SK-N-SH treated with all-trans-retinoic acid at 6 μM for 48 hours (cell line): ENCODE measurements around the gene NF1.
"Not testable (repeated sequence)": the region's sequence is repeated elsewhere in the genome, so short reads cannot be mapped to it uniquely, and the experiment has no call there.

Experiments used
- ATAC-seq: fragments of 200-7000 bp; cut with Tn5 transposase; 3 replicates; pipeline ENCODE4 v1.9.1; 2020; ENCODE audit warnings: mild to moderate bottlenecking, moderate library complexity
- ARNTL ChIP-seq: fragments of 450-650 bp; formaldehyde crosslinking; IDR thresholded peaks from 2 replicates; pipeline ENCODE4 v1.5.0; 2020; ENCODE audit warnings: low read depth, mild to moderate bottlenecking, moderate library complexity, borderline replicate concordance
- CREB5 ChIP-seq: fragments of 250-450 bp; sonication (Bioruptor Pico); IDR thresholded peaks from 2 replicates; pipeline ENCODE4 v1.5.1; 2020; ENCODE audit warnings: low read depth, mild to moderate bottlenecking, moderate library complexity
- CSDC2 ChIP-seq: fragments of 250-450 bp; sonication (Bioruptor Pico); IDR thresholded peaks from 2 replicates; pipeline ENCODE4 v1.5.0; 2020; ENCODE audit warnings: mild to moderate bottlenecking, moderate library complexity
- ESRRG ChIP-seq: fragments of 250-450 bp; sonication (Bioruptor Pico); IDR thresholded peaks from 2 replicates; pipeline ENCODE4 v1.6.1; 2021; ENCODE audit warnings: mild to moderate bottlenecking
- GLIS3 ChIP-seq: fragments of 250-450 bp; sonication (Bioruptor Pico); IDR thresholded peaks from 2 replicates; pipeline ENCODE4 v1.5.0; 2020; ENCODE audit warnings: mild to moderate bottlenecking, moderate library complexity
- ISL1 ChIP-seq: fragments of 250-450 bp; sonication (Bioruptor Pico); IDR thresholded peaks from 2 replicates; pipeline ENCODE4 v2.1.2; 2022; ENCODE audit warnings: mild to moderate bottlenecking, moderate library complexity
- OSR1 ChIP-seq: fragments of 250-450 bp; sonication (Bioruptor Pico); IDR thresholded peaks from 2 replicates; pipeline ENCODE4 v1.8.0; 2022; ENCODE audit warnings: moderate library complexity, mild to moderate bottlenecking, inconsistent platforms
- PATZ1 ChIP-seq: fragments of 250-450 bp; sonication (Bioruptor Pico); IDR thresholded peaks from 2 replicates; pipeline ENCODE4 v1.8.0; 2020; ENCODE audit warnings: mild to moderate bottlenecking, moderate library complexity, borderline replicate concordance
- POU6F1 ChIP-seq: fragments of 250-450 bp; sonication (Bioruptor Pico); IDR thresholded peaks from 2 replicates; pipeline ENCODE4 v1.8.0; 2021; ENCODE audit warnings: low read depth, mild to moderate bottlenecking, moderate library complexity, borderline replicate concordance
- PPARA ChIP-seq: fragments of 250-450 bp; sonication (Bioruptor Pico); IDR thresholded peaks from 2 replicates; pipeline ENCODE4 v1.5.0; 2020; ENCODE audit warnings: mild to moderate bottlenecking, borderline replicate concordance
- RARB ChIP-seq: fragments of 250-450 bp; sonication (Bioruptor Pico); IDR thresholded peaks from 2 replicates; pipeline ENCODE4 v1.8.0; 2021; ENCODE audit warnings: mild to moderate bottlenecking, moderate library complexity
- SNAI2 ChIP-seq: fragments of 250-450 bp; sonication (Bioruptor Pico); IDR thresholded peaks from 2 replicates; pipeline ENCODE4 v1.5.0; 2020; ENCODE audit warnings: mild to moderate bottlenecking, moderate library complexity
- TOX ChIP-seq: fragments of 250-450 bp; sonication (Bioruptor Pico); IDR thresholded peaks from 2 replicates; pipeline ENCODE4 v1.8.0; 2021; ENCODE audit warnings: mild to moderate bottlenecking, moderate library complexity, borderline replicate concordance
- TSHZ2 ChIP-seq: fragments of 250-450 bp; sonication (Bioruptor Pico); IDR thresholded peaks from 2 replicates; pipeline ENCODE4 v1.5.0; 2020; ENCODE audit warnings: mild to moderate bottlenecking, moderate library complexity
- ZC3H10 ChIP-seq: fragments of 250-450 bp; sonication (Bioruptor Pico); IDR thresholded peaks from 2 replicates; pipeline ENCODE4 v1.5.1; 2021; ENCODE audit warnings: mild to moderate bottlenecking, moderate library complexity
- ZFP3 ChIP-seq: fragments of 250-450 bp; sonication (Bioruptor Pico); IDR thresholded peaks from 2 replicates; pipeline ENCODE4 v1.5.0; 2020; ENCODE audit warnings: mild to moderate bottlenecking, moderate library complexity
- ZFP30 ChIP-seq: fragments of 450-650 bp; formaldehyde crosslinking; IDR thresholded peaks from 2 replicates; pipeline ENCODE4 v1.5.0; 2022; ENCODE audit warnings: mild to moderate bottlenecking, moderate library complexity
- ZNF565 ChIP-seq: fragments of 450-650 bp; formaldehyde crosslinking; conservative IDR thresholded peaks from 2 replicates; pipeline ENCODE4 v1.5.0; 2020; ENCODE audit warnings: low read depth, mild to moderate bottlenecking, moderate library complexity
- ZNF70 ChIP-seq: fragments of 450-650 bp; formaldehyde crosslinking; IDR thresholded peaks from 2 replicates; pipeline ENCODE4 v1.5.0; 2020; ENCODE audit warnings: mild to moderate bottlenecking, moderate library complexity
- ZNF8 ChIP-seq: fragments of 450-650 bp; formaldehyde crosslinking; IDR thresholded peaks from 2 replicates; pipeline ENCODE4 v1.5.0; 2020; ENCODE audit warnings: mild to moderate bottlenecking, moderate library complexity

Gene NF1

GRCh38 chr17:31286587-31286986, 191.8 kb downstream of the NF1 start:
- ATAC-seq: no peak

GRCh38 chr17:31287932-31288331, 193.2 kb downstream of the NF1 start:
- ATAC-seq: not testable (repeated sequence)

More at GRCh38 chr17:31286587-31286986, 191.8 kb downstream of the NF1 start:
- TF ChIP-seq ZNF70 (CRISPR knock-in tag): no peak
- TF ChIP-seq ZC3H10 (CRISPR knock-in tag): no peak
- TF ChIP-seq ZFP3 (CRISPR knock-in tag): no peak
- TF ChIP-seq GLIS3 (CRISPR knock-in tag): no peak
- no peak for TF ChIP-seq POU6F1 (CRISPR knock-in tag)
- TF ChIP-seq PPARA (CRISPR knock-in tag): no peak
- TF ChIP-seq ZNF8 (CRISPR knock-in tag): no peak
- TF ChIP-seq ARNTL (CRISPR knock-in tag): no peak
- no peak for TF ChIP-seq CREB5 (CRISPR knock-in tag)
- no peak for TF ChIP-seq OSR1 (CRISPR knock-in tag)
- no peak for TF ChIP-seq SNAI2 (CRISPR knock-in tag)
- no peak for TF ChIP-seq ZFP30 (CRISPR knock-in tag)
- TF ChIP-seq TSHZ2 (CRISPR knock-in tag): no peak
- TF ChIP-seq PATZ1 (CRISPR knock-in tag): no peak
- TF ChIP-seq, all 23 proteins: peak for 0

GRCh38 chr17:31289790-31290189, 195.0 kb downstream of the NF1 start:
- no peak for ATAC-seq
- TF ChIP-seq PATZ1 (CRISPR knock-in tag) (no peak), ZC3H10 (CRISPR knock-in tag) (no peak), SNAI2 (CRISPR knock-in tag) (no peak), RARB (CRISPR knock-in tag) (no peak), ESRRG (CRISPR knock-in tag) (no peak), ZFP30 (CRISPR knock-in tag) (no peak), POU6F1 (CRISPR knock-in tag) (no peak), ISL1 (CRISPR knock-in tag) (no peak), CREB5 (CRISPR knock-in tag) (no peak), TOX (CRISPR knock-in tag) (no peak), ZNF565 (CRISPR knock-in tag) (no peak), CSDC2 (no peak), TSHZ2 (CRISPR knock-in tag) (no peak), OSR1 (CRISPR knock-in tag) (no peak)
